ENCODE measurements around the gene HNRNPA1L2.

HNRNPA1L2 gene

GRCh38 chr13:52650731-52651130, 8.5 kb downstream of the HNRNPA1L2 start:
- Histone ChIP-seq H3K4me1 (ENCODE audit: control insufficient read depth, insufficient read depth, low read length) (peaks cover 4% of the 10 kb centered on the region), H3K36me3 (ENCODE audit: control insufficient read depth in 2 of 2, insufficient read depth in 2 of 2, low read length in 2 of 2) (peaks cover 3 to 5% of the 10 kb centered on the region in 2 donors), H3K9ac (ENCODE audit: low read length in 2 of 2) (peak overlapping the region in 1 of 2 donors; percentile 99), H3K27ac (ENCODE audit: low read length) (no peak overlapping the region), H3K27me3 (ENCODE audit: control insufficient read depth in 1 of 2, insufficient read depth in 2 of 2, low read length in 2 of 2) (no peaks in the 10 kb centered on the region), H3K4me3 (ENCODE audit: low read length in 2 of 2) (peak overlapping the region; percentile 1 to 97), H3K9me3 (ENCODE audit: control insufficient read depth in 2 of 2, low read length in 2 of 2) (no peaks in the 10 kb centered on the region)

- Histone ChIP-seq H3K9ac (ENCODE audit: low read length in 2 of 2) (peak overlapping the region; percentile 98 to 99), H3K36me3 (ENCODE audit: control insufficient read depth in 2 of 2, insufficient read depth in 2 of 2, low read length in 2 of 2) (peaks cover 3 to 5% of the 10 kb centered on the region in 2 donors), H3K9me3 (ENCODE audit: control insufficient read depth in 2 of 2, low read length in 2 of 2) (no peaks in the 10 kb centered on the region), H3K4me1 (ENCODE audit: control insufficient read depth, insufficient read depth, low read length) (peaks cover 4% of the 10 kb centered on the region), H3K27me3 (ENCODE audit: control insufficient read depth in 1 of 2, insufficient read depth in 2 of 2, low read length in 2 of 2) (no peaks in the 10 kb centered on the region), H3K27ac (ENCODE audit: low read length) (peak overlapping the region; percentile 98), H3K4me3 (ENCODE audit: low read length in 2 of 2) (peak overlapping the region; percentile 97 to 99)
These were observed 9.6 kb downstream of the HNRNPA1L2 start for GRCh38 chr13:52651897-52652195.

GRCh38 chr13:52652196-52652979, 10.2 kb downstream of the HNRNPA1L2 start, which contains the start of gene SUGT1:
Gene SUGT1, plus strand, starts transcription at chr13:52652836. Its CDS starts 85 bp downstream, at chr13:52652921.
- H3K4me1 ChIP-seq (ENCODE audit: control insufficient read depth, insufficient read depth, low read length), result peaks cover 4% of the 10 kb centered on the region
- H3K4me3 ChIP-seq (ENCODE audit: low read length in 2 of 2), result peak within 1 kb of the TSS; percentile 97 to 99
- no peaks in the 10 kb centered on the region for H3K9me3 ChIP-seq (ENCODE audit: control insufficient read depth in 2 of 2, low read length in 2 of 2)
- peaks cover 3 to 5% of the 10 kb centered on the region in 2 donors for H3K36me3 ChIP-seq (ENCODE audit: control insufficient read depth in 2 of 2, insufficient read depth in 2 of 2, low read length in 2 of 2)
- H3K27ac ChIP-seq (ENCODE audit: low read length), result peak within 1 kb of the TSS; percentile 98
- H3K9ac ChIP-seq (ENCODE audit: low read length in 2 of 2), result peak within 1 kb of the TSS; percentile 98 to 99
- H3K27me3 ChIP-seq (ENCODE audit: control insufficient read depth in 1 of 2, insufficient read depth in 2 of 2, low read length in 2 of 2), result no peaks in the 10 kb centered on the region

- Histone ChIP-seq H3K9ac (ENCODE audit: low read length in 2 of 2) (peak overlapping the region; percentile 98 to 99), H3K36me3 (ENCODE audit: control insufficient read depth in 2 of 2, insufficient read depth in 2 of 2, low read length in 2 of 2) (peaks cover 3 to 5% of the 10 kb centered on the region in 2 donors), H3K27ac (ENCODE audit: low read length) (peak overlapping the region; percentile 98), H3K4me3 (ENCODE audit: low read length in 2 of 2) (peak overlapping the region; percentile 95 to 97), H3K27me3 (ENCODE audit: control insufficient read depth in 1 of 2, insufficient read depth in 2 of 2, low read length in 2 of 2) (no peaks in the 10 kb centered on the region), H3K9me3 (ENCODE audit: control insufficient read depth in 2 of 2, low read length in 2 of 2) (no peaks in the 10 kb centered on the region), H3K4me1 (ENCODE audit: control insufficient read depth, insufficient read depth, low read length) (peaks cover 4% of the 10 kb centered on the region)
These were observed 10.7 kb downstream of the HNRNPA1L2 start for GRCh38 chr13:52652980-52653303.

GRCh38 chr13:52659340-52659739, 17.1 kb downstream of the HNRNPA1L2 start:
- no peaks in the 10 kb centered on the region for H3K9me3 ChIP-seq (ENCODE audit: control insufficient read depth in 2 of 2, low read length in 2 of 2)
- H3K36me3 ChIP-seq (ENCODE audit: control insufficient read depth in 2 of 2, insufficient read depth in 2 of 2, low read length in 2 of 2), result peaks cover 4 to 19% of the 10 kb centered on the region in 2 donors
- H3K27ac ChIP-seq (ENCODE audit: low read length), result no peak overlapping the region
- no peak overlapping the region for H3K4me3 ChIP-seq (ENCODE audit: low read length in 2 of 2)
- no peaks in the 10 kb centered on the region for H3K4me1 ChIP-seq (ENCODE audit: control insufficient read depth, insufficient read depth, low read length)
- no peaks in the 10 kb centered on the region for H3K27me3 ChIP-seq (ENCODE audit: control insufficient read depth in 1 of 2, insufficient read depth in 2 of 2, low read length in 2 of 2)
- no peak overlapping the region for H3K9ac ChIP-seq (ENCODE audit: low read length in 2 of 2)

GRCh38 chr13:52664272-52664671, 22.0 kb downstream of the HNRNPA1L2 start:
- no peaks in the 10 kb centered on the region for H3K9me3 ChIP-seq (ENCODE audit: control insufficient read depth in 2 of 2, low read length in 2 of 2)
- peaks cover 15 to 50% of the 10 kb centered on the region in 2 donors for H3K36me3 ChIP-seq (ENCODE audit: control insufficient read depth in 2 of 2, insufficient read depth in 2 of 2, low read length in 2 of 2)
- H3K9ac ChIP-seq (ENCODE audit: low read length in 2 of 2), result no peak overlapping the region
- no peak overlapping the region for H3K4me3 ChIP-seq (ENCODE audit: low read length in 2 of 2)
- H3K27ac ChIP-seq (ENCODE audit: low read length), result no peak overlapping the region
- no peaks in the 10 kb centered on the region for H3K4me1 ChIP-seq (ENCODE audit: control insufficient read depth, insufficient read depth, low read length)
- no peaks in the 10 kb centered on the region for H3K27me3 ChIP-seq (ENCODE audit: control insufficient read depth in 1 of 2, insufficient read depth in 2 of 2, low read length in 2 of 2)

GRCh38 chr13:52665325-52665724, 23.1 kb downstream of the HNRNPA1L2 start:
- Histone ChIP-seq H3K9me3 (ENCODE audit: control insufficient read depth in 2 of 2, low read length in 2 of 2) (no peaks in the 10 kb centered on the region), H3K36me3 (ENCODE audit: control insufficient read depth in 2 of 2, insufficient read depth in 2 of 2, low read length in 2 of 2) (peaks cover 15 to 49% of the 10 kb centered on the region in 2 donors), H3K4me1 (ENCODE audit: control insufficient read depth, insufficient read depth, low read length) (no peaks in the 10 kb centered on the region), H3K27ac (ENCODE audit: low read length) (no peak overlapping the region), H3K27me3 (ENCODE audit: control insufficient read depth in 1 of 2, insufficient read depth in 2 of 2, low read length in 2 of 2) (no peaks in the 10 kb centered on the region), H3K4me3 (ENCODE audit: low read length in 2 of 2) (no peak overlapping the region), H3K9ac (ENCODE audit: low read length in 2 of 2) (no peak overlapping the region)

- no peaks in the 10 kb centered on the region for H3K9me3 ChIP-seq (ENCODE audit: control insufficient read depth in 2 of 2, low read length in 2 of 2)
- no peaks in the 10 kb centered on the region for H3K27me3 ChIP-seq (ENCODE audit: control insufficient read depth in 1 of 2, insufficient read depth in 2 of 2, low read length in 2 of 2)
- peaks cover 8 to 28% of the 10 kb centered on the region in 2 donors for H3K36me3 ChIP-seq (ENCODE audit: control insufficient read depth in 2 of 2, insufficient read depth in 2 of 2, low read length in 2 of 2)
- no peaks in the 10 kb centered on the region for H3K4me1 ChIP-seq (ENCODE audit: control insufficient read depth, insufficient read depth, low read length)
- H3K4me3 ChIP-seq (ENCODE audit: low read length in 2 of 2), result no peak overlapping the region
- H3K27ac ChIP-seq (ENCODE audit: low read length), result no peak overlapping the region
- no peak overlapping the region for H3K9ac ChIP-seq (ENCODE audit: low read length in 2 of 2)
These were observed 27.4 kb downstream of the HNRNPA1L2 start for GRCh38 chr13:52669677-52670076.

GRCh38 chr13:52670726-52671125, 28.5 kb downstream of the HNRNPA1L2 start:
- Histone ChIP-seq H3K4me1 (ENCODE audit: control insufficient read depth, insufficient read depth, low read length) (no peaks in the 10 kb centered on the region), H3K27me3 (ENCODE audit: control insufficient read depth in 1 of 2, insufficient read depth in 2 of 2, low read length in 2 of 2) (no peaks in the 10 kb centered on the region), H3K9me3 (ENCODE audit: control insufficient read depth in 2 of 2, low read length in 2 of 2) (no peaks in the 10 kb centered on the region), H3K9ac (ENCODE audit: low read length in 2 of 2) (no peak overlapping the region), H3K36me3 (ENCODE audit: control insufficient read depth in 2 of 2, insufficient read depth in 2 of 2, low read length in 2 of 2) (peaks cover 5 to 25% of the 10 kb centered on the region in 2 donors), H3K4me3 (ENCODE audit: low read length in 2 of 2) (no peak overlapping the region), H3K27ac (ENCODE audit: low read length) (no peak overlapping the region)

- H3K9me3 ChIP-seq (ENCODE audit: control insufficient read depth in 2 of 2, low read length in 2 of 2), result no peaks in the 10 kb centered on the region
- H3K27ac ChIP-seq (ENCODE audit: low read length), result no peak overlapping the region
- H3K27me3 ChIP-seq (ENCODE audit: control insufficient read depth in 1 of 2, insufficient read depth in 2 of 2, low read length in 2 of 2), result no peaks in the 10 kb centered on the region
- H3K36me3 ChIP-seq (ENCODE audit: control insufficient read depth in 2 of 2, insufficient read depth in 2 of 2, low read length in 2 of 2), result peaks cover 6 to 8% of the 10 kb centered on the region in 2 donors
- no peaks in the 10 kb centered on the region for H3K4me1 ChIP-seq (ENCODE audit: control insufficient read depth, insufficient read depth, low read length)
- no peak overlapping the region for H3K9ac ChIP-seq (ENCODE audit: low read length in 2 of 2)
- H3K4me3 ChIP-seq (ENCODE audit: low read length in 2 of 2), result no peak overlapping the region
These were observed 31.2 kb downstream of the HNRNPA1L2 start for GRCh38 chr13:52673465-52673864.

GRCh38 chr13:52677823-52678222, 35.6 kb downstream of the HNRNPA1L2 start:
- Histone ChIP-seq H3K36me3 (ENCODE audit: control insufficient read depth in 2 of 2, insufficient read depth in 2 of 2, low read length in 2 of 2) (peaks cover 13% of the 10 kb centered on the region in 2 donors), H3K27ac (ENCODE audit: low read length) (no peak overlapping the region), H3K4me1 (ENCODE audit: control insufficient read depth, insufficient read depth, low read length) (no peaks in the 10 kb centered on the region), H3K4me3 (ENCODE audit: low read length in 2 of 2) (no peak overlapping the region), H3K9me3 (ENCODE audit: control insufficient read depth in 2 of 2, low read length in 2 of 2) (no peaks in the 10 kb centered on the region), H3K9ac (ENCODE audit: low read length in 2 of 2) (no peak overlapping the region), H3K27me3 (ENCODE audit: control insufficient read depth in 1 of 2, insufficient read depth in 2 of 2, low read length in 2 of 2) (no peaks in the 10 kb centered on the region)

Measured in stomach smooth muscle (tissue), 2 donors.